HepG2 (cell line): ENCODE measurements around the gene FUZ. TPM values are rescaled to one million over a fixed set of nuclear protein-coding genes. Genes with fewer than 3 reads are reported as not detected.

Experiments used
- AGO2 ChIP-seq: fragments of 200-400 bp; formaldehyde crosslinking; optimal IDR thresholded peaks from 2 replicates; pipeline ENCODE3; 2017; ENCODE audit warnings: mild to moderate bottlenecking, low read depth, low read length, moderate library complexity
- ARHGAP35 ChIP-seq: sonication (generic); formaldehyde crosslinking; IDR thresholded peaks from 2 replicates; pipeline ENCODE4 v1.9.0; 2022; ENCODE audit warnings: mild to moderate bottlenecking, inconsistent platforms, moderate library complexity, missing genetic modification reagents, borderline replicate concordance
- CCAR2 ChIP-seq: fragments of 200-400 bp; formaldehyde crosslinking; optimal IDR thresholded peaks from 2 replicates; pipeline ENCODE3; 2018; ENCODE audit warnings: low read depth, mild to moderate bottlenecking, low read length, moderate library complexity
- FOSL1 ChIP-seq: sonication (generic); formaldehyde crosslinking; IDR thresholded peaks from 2 replicates; pipeline ENCODE4 v1.9.0; 2021; ENCODE audit warnings: missing genetic modification reagents, borderline replicate concordance
- HDAC1 ChIP-seq: sonication (generic); formaldehyde crosslinking; IDR thresholded peaks from 2 replicates; pipeline ENCODE4 v1.5.1; 2020; ENCODE audit warnings: mild to moderate bottlenecking, missing genetic modification reagents
- HMGXB4 ChIP-seq, 2 experiments: sonication (generic) in 1 of 2; formaldehyde crosslinking in 1 of 2; IDR thresholded peaks; 2 replicates each; pipeline versions ENCODE4 v1.4.0 to v1.6.1; 2018 to 2020; ENCODE audit warnings: missing genetic modification reagents in 2 of 2, borderline replicate concordance in 1 of 2, low read depth in 1 of 2, mild to moderate bottlenecking in 1 of 2, missing biosample characterization in 1 of 2
- MTF2 ChIP-seq: sonication (generic); formaldehyde crosslinking; IDR thresholded peaks from 2 replicates; pipeline ENCODE4 v1.5.0; 2020; ENCODE audit warnings: missing genetic modification reagents, borderline replicate concordance
- POLR2A ChIP-seq, 2 experiments: IDR thresholded peaks; 2 replicates each; pipeline ENCODE4 v1.6.1; 2011; ENCODE audit warnings: low read depth in 2 of 2, low read length in 2 of 2, mild to moderate bottlenecking in 1 of 2, moderate library complexity in 1 of 2; ENCODE audit not compliant: insufficient read depth in 1 of 2
- SAP130 ChIP-seq: IDR thresholded peaks from 2 replicates; pipeline ENCODE4 v1.6.1; 2016; ENCODE audit warnings: low read depth
- XRCC5 ChIP-seq: fragments of 200-400 bp; formaldehyde crosslinking; optimal IDR thresholded peaks from 2 replicates; pipeline ENCODE3; 2017; ENCODE audit warnings: mild to moderate bottlenecking, low read length
- ZBTB20 ChIP-seq: sonication (generic); formaldehyde crosslinking; IDR thresholded peaks from 2 replicates; pipeline ENCODE4 v1.8.1; 2023; ENCODE audit warnings: missing genetic modification reagents, low read depth, mild to moderate bottlenecking, borderline replicate concordance
- ZMYM2 ChIP-seq: sonication (generic); formaldehyde crosslinking; IDR thresholded peaks from 2 replicates; pipeline ENCODE4 v1.8.0; 2022; ENCODE audit warnings: mild to moderate bottlenecking, missing genetic modification reagents
- ZNF343 ChIP-seq: sonication (generic); formaldehyde crosslinking; IDR thresholded peaks from 2 replicates; pipeline ENCODE4 v1.4.0; 2020; ENCODE audit warnings: mild to moderate bottlenecking, missing genetic modification reagents
- ZNF407 ChIP-seq: sonication (generic); formaldehyde crosslinking; IDR thresholded peaks from one replicate; pipeline ENCODE4 v1.5.1; 2020; ENCODE audit warnings: mild to moderate bottlenecking, missing genetic modification reagents; ENCODE audit errors: not compliant biosample characterization
- ZNF563 ChIP-seq: sonication (generic); formaldehyde crosslinking; IDR thresholded peaks from 2 replicates; pipeline ENCODE4 v1.8.0; 2022; ENCODE audit warnings: mild to moderate bottlenecking, moderate library complexity, missing genetic modification reagents
- ZNF574 ChIP-seq: sonication (generic); formaldehyde crosslinking; IDR thresholded peaks from 2 replicates; pipeline ENCODE4 v1.4.0; 2020; ENCODE audit warnings: missing genetic modification reagents
- ZNF75D ChIP-seq: sonication (generic); formaldehyde crosslinking; IDR thresholded peaks from 2 replicates; pipeline ENCODE4 v1.8.1; 2023; ENCODE audit warnings: missing genetic modification reagents, mild to moderate bottlenecking, borderline replicate concordance
- polyA plus RNA-seq, 8 experiments: library from polyadenylated mRNA; depleted of rRNA in 3 of 8; stranded (reverse) in 7 of 8; unstranded in 1 of 8; fragments of >200 nt; fragmentation: Illumina TruSeq in 4 of 8; extraction: Trizol in 4 of 8; gene quantifications; 2 replicates each; pipeline versions ENCODE4 v1.2.1 to v1.2.3, GENCODE V29; 2011 to 2016; ENCODE audit warnings: low read depth in 4 of 8, missing spikeins in 1 of 8, mixed read lengths in 1 of 8; ENCODE audit not compliant: insufficient read depth in 1 of 8
- total RNA-seq, 5 experiments: library from RNA; depleted of rRNA; stranded (reverse); fragments of >200 nt; fragmentation: Illumina TruSeq; extraction: Trizol; gene quantifications; 2 replicates each; pipeline ENCODE4 v1.2.3, GENCODE V29; 2016; ENCODE audit warnings: low read depth in 1 of 5

The FUZ gene
- total and polyA plus RNA-seq, 2 of the 13 experiments (the other 11 are each of a cell fraction or from before 2014, with no cell fraction given) = 0.08 TPM; not detected in 1

- TF ChIP-seq ZMYM2 (CRISPR knock-in tag) (peak; percentile 42; the same call in 1 of the 2 replicates), MTF2 (CRISPR knock-in tag) (no peak), POLR2A (IDR thresholded peaks at IDR 0.05; ENCODE audit: insufficient read depth in 1 of 2, low read depth in 2 of 2, low read length in 2 of 2) (peak; percentile 52 to 61; a peak in 3 of 4 replicates), AGO2 (no peak), HDAC1 (peak; percentile 44; the same call in 1 of the 2 replicates), CCAR2 (no peak), ZNF75D (CRISPR knock-in tag) (no peak), ZNF343 (CRISPR knock-in tag) (0 out of 2 replicates have a peak, but pooled peaks have one; percentile 31), ZNF563 (CRISPR knock-in tag) (0 out of 2 replicates have a peak, but pooled peaks have one; percentile 61), HMGXB4 (CRISPR knock-in tag; IDR thresholded peaks at IDR 0.05; ENCODE audit: borderline replicate concordance in 1 of 2, low read depth in 1 of 2) (0 out of 4 replicates have a peak, but pooled peaks of 1 of the 2 experiments have one; percentile 26), ZNF574 (CRISPR knock-in tag) (peak; percentile 72), ZBTB20 (no peak), ZNF407 (peak; percentile 40), XRCC5 (peak; percentile 24), SAP130 (peak; percentile 84), ARHGAP35 (no peak), FOSL1 (CRISPR knock-in tag) (no peak)
Observed at GRCh38 chr19:49771674-49772139, 41.4 kb downstream of the FUZ start (continued).
